ENCODE measurements around the gene SPATA2. TPM values are rescaled to one million over a fixed set of nuclear protein-coding genes. Genes with fewer than 3 reads are reported as not detected.
A peak's percentile ranks its signal among the peaks of the same experiment; 100 is the strongest.

The SPATA2 gene
- total and polyA plus RNA-seq, 2 of the 13 experiments (the other 11 are each of a cell fraction or from before 2014, with no cell fraction given), result 3.2 to 8.7 TPM

DNA sequence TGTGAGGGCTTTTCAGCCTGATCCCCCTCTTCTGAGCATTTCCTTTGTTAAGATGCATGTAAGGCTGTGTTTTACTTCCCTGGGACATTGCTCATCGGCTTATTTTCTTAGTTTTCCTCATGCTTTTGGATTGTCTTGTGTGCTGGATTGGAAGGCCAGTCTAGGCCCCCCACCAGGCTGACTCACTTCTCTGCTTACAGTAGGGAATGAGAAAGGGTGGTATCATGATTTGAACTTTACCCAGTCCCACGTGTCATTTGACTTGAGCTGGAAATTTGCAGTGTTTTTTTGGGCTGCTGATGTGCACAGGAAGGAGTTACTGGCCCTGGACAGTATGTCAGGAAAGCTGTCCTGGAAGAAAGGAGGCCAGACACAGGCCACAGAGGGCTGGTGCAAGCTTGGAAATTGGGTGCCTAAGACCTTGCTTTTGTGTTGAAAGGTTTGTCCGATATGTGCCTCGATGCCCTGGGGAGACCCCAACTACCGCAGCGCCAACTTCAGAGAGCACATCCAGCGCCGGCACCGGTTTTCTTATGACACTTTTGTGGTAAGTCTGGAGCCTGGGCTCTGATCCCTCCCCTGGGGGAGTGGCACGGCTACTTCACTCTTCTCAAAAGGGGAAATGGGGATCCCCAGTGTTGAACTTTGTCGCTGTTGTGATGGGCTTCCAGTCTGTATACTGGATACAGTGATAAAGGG is 33.6 kb upstream of the SPATA2 start (continued):
- TF ChIP-seq EED (CRISPR knock-in tag; IDR thresholded peaks at IDR 0.05) (no peak; the same call in 1 of the 2 replicates), ZNF850 (CRISPR knock-in tag; conservative IDR thresholded peaks at IDR 0.05) (no peak), NFKBIZ (CRISPR knock-in tag; IDR thresholded peaks at IDR 0.05) (peak; percentile 51; the same call in 1 of the 2 replicates), RBFOX2 (IDR thresholded peaks at IDR 0.05; ENCODE audit: low read depth, low read length) (no peak), MAZ (IDR thresholded peaks at IDR 0.05; ENCODE audit: borderline replicate concordance, low read depth, low read length) (0 out of 2 replicates have a peak, but pooled peaks have one; percentile 46), MAZ (CRISPR knock-in tag; IDR thresholded peaks at IDR 0.05; ENCODE audit: low read depth) (no peak), ZFP1 (CRISPR knock-in tag; IDR thresholded peaks at IDR 0.05) (no peak), ZBTB20 (CRISPR knock-in tag; IDR thresholded peaks at IDR 0.05; ENCODE audit: borderline replicate concordance, low read depth) (peak; percentile 61; the same call in 1 of the 2 replicates), ZBTB7A (CRISPR knock-in tag; IDR thresholded peaks at IDR 0.05) (no peak), SALL2 (CRISPR knock-in tag; IDR thresholded peaks at IDR 0.05) (no peak), ZNF709 (CRISPR knock-in tag; IDR thresholded peaks at IDR 0.05) (no peak), SALL1 (CRISPR knock-in tag; IDR thresholded peaks at IDR 0.05) (peak; percentile 54), CCDC6 (CRISPR knock-in tag; IDR thresholded peaks at IDR 0.05) (no peak), HOXA9 (CRISPR knock-in tag; IDR thresholded peaks at IDR 0.05; ENCODE audit: borderline replicate concordance) (no peak)
- TF ChIP-seq, protein P1, sequence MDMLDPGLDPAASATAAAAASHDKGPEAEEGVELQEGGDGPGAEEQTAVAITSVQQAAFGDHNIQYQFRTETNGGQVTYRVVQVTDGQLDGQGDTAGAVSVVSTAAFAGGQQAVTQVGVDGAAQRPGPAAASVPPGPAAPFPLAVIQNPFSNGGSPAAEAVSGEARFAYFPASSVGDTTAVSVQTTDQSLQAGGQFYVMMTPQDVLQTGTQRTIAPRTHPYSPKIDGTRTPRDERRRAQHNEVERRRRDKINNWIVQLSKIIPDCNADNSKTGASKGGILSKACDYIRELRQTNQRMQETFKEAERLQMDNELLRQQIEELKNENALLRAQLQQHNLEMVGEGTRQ (IDR thresholded peaks at IDR 0.05; ENCODE audit: low read depth, low read length), result no peak
- TF ChIP-seq, protein P1 (CRISPR knock-in tag; IDR thresholded peaks at IDR 0.05; ENCODE audit: borderline replicate concordance), result no peak
- TF ChIP-seq, protein P2, sequence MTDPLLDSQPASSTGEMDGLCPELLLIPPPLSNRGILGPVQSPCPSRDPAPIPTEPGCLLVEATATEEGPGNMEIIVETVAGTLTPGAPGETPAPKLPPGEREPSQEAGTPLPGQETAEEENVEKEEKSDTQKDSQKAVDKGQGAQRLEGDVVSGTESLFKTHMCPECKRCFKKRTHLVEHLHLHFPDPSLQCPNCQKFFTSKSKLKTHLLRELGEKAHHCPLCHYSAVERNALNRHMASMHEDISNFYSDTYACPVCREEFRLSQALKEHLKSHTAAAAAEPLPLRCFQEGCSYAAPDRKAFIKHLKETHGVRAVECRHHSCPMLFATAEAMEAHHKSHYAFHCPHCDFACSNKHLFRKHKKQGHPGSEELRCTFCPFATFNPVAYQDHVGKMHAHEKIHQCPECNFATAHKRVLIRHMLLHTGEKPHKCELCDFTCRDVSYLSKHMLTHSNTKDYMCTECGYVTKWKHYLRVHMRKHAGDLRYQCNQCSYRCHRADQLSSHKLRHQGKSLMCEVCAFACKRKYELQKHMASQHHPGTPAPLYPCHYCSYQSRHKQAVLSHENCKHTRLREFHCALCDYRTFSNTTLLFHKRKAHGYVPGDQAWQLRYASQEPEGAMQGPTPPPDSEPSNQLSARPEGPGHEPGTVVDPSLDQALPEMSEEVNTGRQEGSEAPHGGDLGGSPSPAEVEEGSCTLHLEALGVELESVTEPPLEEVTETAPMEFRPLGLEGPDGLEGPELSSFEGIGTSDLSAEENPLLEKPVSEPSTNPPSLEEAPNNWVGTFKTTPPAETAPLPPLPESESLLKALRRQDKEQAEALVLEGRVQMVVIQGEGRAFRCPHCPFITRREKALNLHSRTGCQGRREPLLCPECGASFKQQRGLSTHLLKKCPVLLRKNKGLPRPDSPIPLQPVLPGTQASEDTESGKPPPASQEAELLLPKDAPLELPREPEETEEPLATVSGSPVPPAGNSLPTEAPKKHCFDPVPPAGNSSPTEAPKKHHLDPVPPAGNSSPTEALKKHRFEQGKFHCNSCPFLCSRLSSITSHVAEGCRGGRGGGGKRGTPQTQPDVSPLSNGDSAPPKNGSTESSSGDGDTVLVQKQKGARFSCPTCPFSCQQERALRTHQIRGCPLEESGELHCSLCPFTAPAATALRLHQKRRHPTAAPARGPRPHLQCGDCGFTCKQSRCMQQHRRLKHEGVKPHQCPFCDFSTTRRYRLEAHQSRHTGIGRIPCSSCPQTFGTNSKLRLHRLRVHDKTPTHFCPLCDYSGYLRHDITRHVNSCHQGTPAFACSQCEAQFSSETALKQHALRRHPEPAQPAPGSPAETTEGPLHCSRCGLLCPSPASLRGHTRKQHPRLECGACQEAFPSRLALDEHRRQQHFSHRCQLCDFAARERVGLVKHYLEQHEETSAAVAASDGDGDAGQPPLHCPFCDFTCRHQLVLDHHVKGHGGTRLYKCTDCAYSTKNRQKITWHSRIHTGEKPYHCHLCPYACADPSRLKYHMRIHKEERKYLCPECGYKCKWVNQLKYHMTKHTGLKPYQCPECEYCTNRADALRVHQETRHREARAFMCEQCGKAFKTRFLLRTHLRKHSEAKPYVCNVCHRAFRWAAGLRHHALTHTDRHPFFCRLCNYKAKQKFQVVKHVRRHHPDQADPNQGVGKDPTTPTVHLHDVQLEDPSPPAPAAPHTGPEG (CRISPR knock-in tag; IDR thresholded peaks at IDR 0.05), result no peak
- TF ChIP-seq, protein P3, sequence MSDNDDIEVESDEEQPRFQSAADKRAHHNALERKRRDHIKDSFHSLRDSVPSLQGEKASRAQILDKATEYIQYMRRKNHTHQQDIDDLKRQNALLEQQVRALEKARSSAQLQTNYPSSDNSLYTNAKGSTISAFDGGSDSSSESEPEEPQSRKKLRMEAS (IDR thresholded peaks at IDR 0.05), result peak; percentile 62

All from HepG2 (cell line).